KMS-11 (cell line): Measurements from ENCODE around the gene PIK3CD.

Experiments
- H2AFZ ChIP-seq: fragments of 200-600 bp; sonication (generic); 2 replicates; pipeline ENCODE4 v1.6.1; 2016; ENCODE audit warnings: antibody characterized with exemption, mixed run types, low read depth
- H3K27ac ChIP-seq: fragments of 200-600 bp; sonication (generic); 2 replicates; pipeline ENCODE4 v1.6.1; 2016; ENCODE audit warnings: mild to moderate bottlenecking, mixed run types
- H3K27me3 ChIP-seq: fragments of 200-600 bp; sonication (generic); 2 replicates; pipeline ENCODE4 v1.6.1; 2017; ENCODE audit warnings: mild to moderate bottlenecking, low read depth, mixed run types, moderate library complexity; ENCODE audit not compliant: insufficient read depth
- H3K36me3 ChIP-seq: fragments of 200-600 bp; sonication (generic); 2 replicates; pipeline ENCODE4 v1.6.1; 2017; ENCODE audit warnings: mild to moderate bottlenecking, mixed run types; ENCODE audit not compliant: insufficient read depth
- H3K4me1 ChIP-seq: fragments of 200-600 bp; sonication (generic); 2 replicates; pipeline ENCODE4 v1.6.1; 2016; ENCODE audit warnings: mild to moderate bottlenecking, low read depth, mixed run types; ENCODE audit not compliant: poor library complexity, severe bottlenecking
- H3K4me2 ChIP-seq: fragments of 200-600 bp; sonication (generic); 2 replicates; pipeline ENCODE4 v1.7.0; 2016; ENCODE audit warnings: mild to moderate bottlenecking, mixed run types
- H3K4me3 ChIP-seq: fragments of 200-600 bp; sonication (generic); IDR thresholded peaks from 2 replicates; pipeline ENCODE4 v1.6.1; 2017; ENCODE audit warnings: low read depth, low read length, mixed read lengths; ENCODE audit not compliant: insufficient read depth
- H3K79me2 ChIP-seq: fragments of 200-600 bp; sonication (generic); 2 replicates; pipeline ENCODE4 v1.6.1; 2016; ENCODE audit warnings: low read depth, mixed run types; ENCODE audit not compliant: insufficient read depth
- H3K9ac ChIP-seq: fragments of 200-600 bp; sonication (generic); 2 replicates; pipeline ENCODE4 v1.6.1; 2016; ENCODE audit warnings: mild to moderate bottlenecking, mixed run types
- H4K20me1 ChIP-seq: fragments of 200-600 bp; sonication (generic); 2 replicates; pipeline ENCODE4 v1.6.1; 2016; ENCODE audit warnings: mild to moderate bottlenecking, mixed run types; ENCODE audit not compliant: insufficient read depth
- CTCF ChIP-seq: fragments of 200-600 bp; sonication (generic); conservative IDR thresholded peaks from 2 replicates; pipeline ENCODE4 v1.6.1; 2017; ENCODE audit warnings: low read depth, mild to moderate bottlenecking, antibody characterized with exemption, low read length, moderate library complexity, mixed read lengths

Gene PIK3CD

GRCh38 chr1:9728451-9729295 lies 77.1 kb downstream of the PIK3CD start:
- no peaks in the 10 kb centered on the region for H3K27me3 ChIP-seq
- H4K20me1 ChIP-seq: no peaks in the 10 kb centered on the region
- no peak overlapping the region for H2AFZ ChIP-seq
- H3K9ac ChIP-seq: no peak overlapping the region
- H3K27ac ChIP-seq: no peak overlapping the region
- H3K4me1 ChIP-seq: no peaks in the 10 kb centered on the region
- no peak for TF ChIP-seq CTCF
- H3K4me3 ChIP-seq: no peak overlapping the region
- peaks cover 11% of the 10 kb centered on the region for H3K36me3 ChIP-seq
- H3K4me2 ChIP-seq: no peak overlapping the region
- no peaks in the 10 kb centered on the region for H3K79me2 ChIP-seq

GRCh38 chr1:9729523-9729922 lies 78.0 kb downstream of the PIK3CD start:
- Histone ChIP-seq H3K4me3 (no peak overlapping the region), H3K4me1 (no peaks in the 10 kb centered on the region), H2AFZ (no peak overlapping the region), H3K4me2 (no peak overlapping the region), H3K27ac (no peak overlapping the region), H3K79me2 (no peaks in the 10 kb centered on the region), H4K20me1 (no peaks in the 10 kb centered on the region), H3K36me3 (peaks cover 11% of the 10 kb centered on the region), H3K27me3 (no peaks in the 10 kb centered on the region), H3K9ac (no peak overlapping the region)
- TF ChIP-seq CTCF: no peak

- H3K27me3 ChIP-seq: no peaks in the 10 kb centered on the region
- no peaks in the 10 kb centered on the region for H4K20me1 ChIP-seq
- no peaks in the 10 kb centered on the region for H3K4me1 ChIP-seq
- H3K36me3 ChIP-seq: peaks cover 11% of the 10 kb centered on the region
- no peak overlapping the region for H2AFZ ChIP-seq
- no peak overlapping the region for H3K9ac ChIP-seq
- no peak overlapping the region for H3K27ac ChIP-seq
- no peak overlapping the region for H3K4me2 ChIP-seq
- no peak overlapping the region for H3K4me3 ChIP-seq
- no peaks in the 10 kb centered on the region for H3K79me2 ChIP-seq
- TF ChIP-seq CTCF: no peak
Observed at GRCh38 chr1:9730096-9730901, 78.8 kb downstream of the PIK3CD start.

GRCh38 chr1:9731051-9731537 lies 79.6 kb downstream of the PIK3CD start:
- no peak overlapping the region for H3K4me3 ChIP-seq
- no peak overlapping the region for H2AFZ ChIP-seq
- no peaks in the 10 kb centered on the region for H3K4me1 ChIP-seq
- H4K20me1 ChIP-seq: no peaks in the 10 kb centered on the region
- TF ChIP-seq CTCF: no peak
- H3K4me2 ChIP-seq: no peak overlapping the region
- no peaks in the 10 kb centered on the region for H3K27me3 ChIP-seq
- no peaks in the 10 kb centered on the region for H3K79me2 ChIP-seq
- peaks cover 11% of the 10 kb centered on the region for H3K36me3 ChIP-seq
- no peak overlapping the region for H3K9ac ChIP-seq
- H3K27ac ChIP-seq: no peak overlapping the region
